ENCODE measurements around the gene CLCN4. TPM values are rescaled to one million over a fixed set of nuclear protein-coding genes. Genes with fewer than 3 reads are reported as not detected.

Gene CLCN4
- total RNA-seq, result 5.5 and 6.6 TPM in 2 replicates

DNA sequence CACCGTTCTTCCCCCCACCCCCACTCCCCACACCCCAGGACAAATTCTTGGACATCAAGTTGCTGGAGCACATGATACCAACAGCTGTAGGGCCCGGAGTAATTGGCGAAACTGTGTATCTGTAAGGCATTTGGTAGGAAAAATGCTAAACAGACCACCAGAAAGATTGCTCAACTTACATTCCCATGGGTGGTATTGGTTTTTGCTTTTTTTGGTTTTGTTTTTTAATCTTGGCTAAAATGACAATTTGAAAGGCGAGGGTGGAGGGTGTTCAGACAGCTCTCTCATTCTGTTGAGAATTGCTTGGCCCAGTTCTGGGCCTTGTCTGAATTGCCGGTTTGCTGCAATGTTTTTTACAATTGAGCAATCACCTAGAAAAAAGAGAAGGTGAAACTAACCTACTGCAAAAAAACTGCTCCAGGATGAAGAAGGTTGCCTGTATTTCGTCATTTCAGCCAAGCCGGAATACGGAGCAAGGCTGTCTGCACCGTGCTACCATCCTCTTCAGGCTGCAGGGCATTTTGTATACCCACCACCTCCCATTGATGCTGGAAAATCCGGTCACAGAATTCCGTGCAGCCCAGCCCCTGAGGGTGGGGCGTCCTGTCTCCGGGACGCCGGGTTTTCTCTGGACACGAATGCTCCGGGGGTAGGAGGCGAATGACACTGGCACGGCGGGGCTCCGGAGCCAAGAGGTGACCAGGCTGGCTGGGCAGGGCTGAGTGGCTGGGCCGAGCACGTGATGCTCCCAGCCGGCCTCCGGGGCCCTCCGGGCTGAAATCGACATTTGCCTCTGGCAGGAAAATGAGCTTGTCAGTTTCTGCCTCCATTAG, at the start of gene CLCN4:
TSS of gene CLCN4 (plus strand) at position 777 of the 833 bp plus-strand sequence. CDS start 28,058 bp downstream, outside the sequence.

Other genes starting within 250 kb of the CLCN4 start
- gene CLDN34, start 189.6 kb upstream of the CLCN4 start, total RNA-seq, result not detected in 2 replicates